Measurements from ENCODE around the gene PLK1. TPM values are rescaled to one million over a fixed set of nuclear protein-coding genes. Genes with fewer than 3 reads are reported as not detected.

PLK1 gene
- polyA plus RNA-seq, 1 donor from 2014 or later: 49.3 TPM

Other genes starting within 250 kb of the PLK1 start
- gene COG7, start 225.7 kb upstream of the PLK1 start, polyA plus RNA-seq (ENCODE audit: insufficient read depth, low read depth, low replicate concordance): 22.2 TPM
- gene GGA2, start 168.4 kb upstream of the PLK1 start, polyA plus RNA-seq (ENCODE audit: insufficient read depth, low read depth, low replicate concordance): 36.2 TPM
- 22.0 TPM for gene EARS2, start 121.5 kb upstream of the PLK1 start, polyA plus RNA-seq (ENCODE audit: insufficient read depth, low read depth, low replicate concordance)
- gene UBFD1, start 121.2 kb upstream of the PLK1 start, polyA plus RNA-seq (ENCODE audit: insufficient read depth, low read depth, low replicate concordance): 37.8 TPM
- 160 TPM for gene NDUFAB1, start 82.6 kb upstream of the PLK1 start, polyA plus RNA-seq (ENCODE audit: insufficient read depth, low read depth, low replicate concordance)
- gene PALB2, start 37.6 kb upstream of the PLK1 start, polyA plus RNA-seq (ENCODE audit: insufficient read depth, low read depth, low replicate concordance): 5.4 TPM
- gene DCTN5, start 37.4 kb upstream of the PLK1 start, polyA plus RNA-seq (ENCODE audit: insufficient read depth, low read depth, low replicate concordance): 68.1 TPM
- not detected for gene ERN2, start 34.3 kb downstream of the PLK1 start, polyA plus RNA-seq (ENCODE audit: insufficient read depth, low read depth, low replicate concordance)
- gene CHP2, start 76.1 kb downstream of the PLK1 start, polyA plus RNA-seq (ENCODE audit: insufficient read depth, low read depth, low replicate concordance): 0.22 TPM
- 15.8 TPM for gene PRKCB, start 157.1 kb downstream of the PLK1 start, polyA plus RNA-seq (ENCODE audit: insufficient read depth, low read depth, low replicate concordance)